PC-3 (cell line): ENCODE measurements around the gene CDK14. TPM values are rescaled to one million over a fixed set of nuclear protein-coding genes. Genes with fewer than 3 reads are reported as not detected.
A peak's percentile ranks its signal among the peaks of the same experiment; 100 is the strongest.

ENCODE experiments used
- ATAC-seq: fragments of 200-7000 bp; cut with Tn5 transposase; 2 replicates; pipeline ENCODE4 v1.9.1; 2020; ENCODE audit warnings: mild to moderate bottlenecking, moderate library complexity
- BruUV-seq: library from RNA; stranded (reverse); fragments of 400-500 nt; replicated peaks from 2 replicates; lab custom pipeline; 2021; lab: Mats Ljungman, UMichigan
- CTCF ChIA-PET: fragments of 300-600 bp; sonication (Branson Sonifier 250); formaldehyde crosslinking; loops from one replicate; lab custom pipeline; 2022; ENCODE audit warnings: antibody characterized with exemption; lab: Charles Lee
- POLR2A ChIA-PET: fragments of 300-600 bp; sonication (Branson Sonifier 250); formaldehyde crosslinking; loops from one replicate; lab custom pipeline; 2022; ENCODE audit warnings: antibody characterized with exemption; ENCODE audit not compliant: unreplicated experiment; lab: Charles Lee
- DNase-seq: peaks from one replicate; pipeline ENCODE4 v3.0.0-alpha.2; 2015
- H2AFZ ChIP-seq: fragments of 300-600 bp; sonication (generic); 2 replicates; pipeline ENCODE4 v1.6.0; 2016; ENCODE audit warnings: antibody characterized with exemption, low read length
- H3F3A ChIP-seq: fragments of 300-600 bp; sonication (generic); one replicate; pipeline ENCODE4 v1.6.0; 2017; ENCODE audit warnings: antibody characterized with exemption, low read length, control low read depth, mild to moderate bottlenecking; ENCODE audit not compliant: unreplicated experiment
- H3K27ac ChIP-seq: fragments of 300-600 bp; sonication (generic); 2 replicates; pipeline ENCODE4 v1.5.1; 2016; ENCODE audit warnings: mild to moderate bottlenecking, low read length
- H3K27me3 ChIP-seq: fragments of 300-600 bp; sonication (generic); 2 replicates; pipeline ENCODE4 v1.6.1; 2016; ENCODE audit warnings: low read length, mixed read lengths
- H3K36me3 ChIP-seq: fragments of 300-600 bp; sonication (generic); 2 replicates; pipeline ENCODE4 v1.6.1; 2016; ENCODE audit warnings: low read depth, mixed run types, low read length, mixed read lengths
- H3K4me1 ChIP-seq: fragments of 300-600 bp; sonication (generic); 2 replicates; pipeline ENCODE4 v1.5.1; 2016; ENCODE audit warnings: low read length; ENCODE audit not compliant: insufficient read depth
- H3K4me2 ChIP-seq: fragments of 300-600 bp; sonication (generic); 2 replicates; pipeline ENCODE4 v1.6.0; 2016; ENCODE audit warnings: low read length
- H3K4me3 ChIP-seq: fragments of 300-600 bp; sonication (generic); 2 replicates; pipeline ENCODE4 v1.5.1; 2016; ENCODE audit warnings: mild to moderate bottlenecking, low read length, mixed read lengths
- H3K79me2 ChIP-seq: fragments of 300-600 bp; sonication (generic); 2 replicates; pipeline ENCODE4 v1.6.1; 2017; ENCODE audit warnings: low read length, mixed read lengths
- H3K9ac ChIP-seq: fragments of 300-600 bp; sonication (generic); 2 replicates; pipeline ENCODE4 v1.6.0; 2016; ENCODE audit warnings: mild to moderate bottlenecking, low read length
- H3K9me2 ChIP-seq: fragments of 300-600 bp; sonication (generic); replicated peaks from 2 replicates; pipeline ENCODE4 v1.6.1; 2016; ENCODE audit warnings: mixed run types, low read length, mixed read lengths
- H3K9me3 ChIP-seq: fragments of 300-600 bp; sonication (generic); 2 replicates; pipeline ENCODE4 v1.6.1; 2016; ENCODE audit warnings: low read length, mixed read lengths
- H4K20me1 ChIP-seq: fragments of 300-600 bp; sonication (generic); 2 replicates; pipeline ENCODE4 v1.6.1; 2016; ENCODE audit warnings: low read length, mixed read lengths
- CTCF ChIP-seq: fragments of 300-600 bp; sonication (generic); conservative IDR thresholded peaks from 2 replicates; pipeline ENCODE4 v1.5.1; 2017; ENCODE audit warnings: antibody characterized with exemption, low read depth, mild to moderate bottlenecking, low read length
- EZH2 ChIP-seq: fragments of 300-600 bp; sonication (generic); IDR thresholded peaks from one replicate; pipeline ENCODE4 v1.6.1; 2017; ENCODE audit warnings: antibody characterized with exemption, mild to moderate bottlenecking, low read length; ENCODE audit not compliant: unreplicated experiment
- EZH2phosphoT487 ChIP-seq: fragments of 300-600 bp; sonication (generic); IDR thresholded peaks from 2 replicates; pipeline ENCODE4 v1.6.1; 2018; ENCODE audit warnings: mild to moderate bottlenecking, antibody characterized with exemption, low read length, borderline replicate concordance
- intact Hi-C: fragments of 100-400 bp; cut with micrococcal nuclease; formaldehyde crosslinking; loops from 2 replicates; pipeline ENCODE4 v1.9.0; 2023
- total RNA-seq: library from RNA; depleted of rRNA; stranded (reverse); fragments of >200 nt; gene quantifications from 2 replicates; pipeline ENCODE4 v1.2.3, GENCODE V29; 2014

Gene CDK14
- total RNA-seq, 1 experiment from 2014 or later = 8.2 TPM

- intact Hi-C loops = loop anchor here (10.0 kb wide), 1 partner anchor 336 kb away; no protein-coding TSS in a partner anchor
- H2AFZ ChIP-seq = no peak overlapping the region
- no peaks in the 10 kb centered on the region for H3K79me2 ChIP-seq
- no peaks in the 10 kb centered on the region for H3K27me3 ChIP-seq
- ATAC-seq (no peak), DNase-seq (no peak)
- TF ChIP-seq CTCF (no peak), EZH2 (no peak), EZH2phosphoT487 (no peak)
- H3K4me1 ChIP-seq = no peaks in the 10 kb centered on the region
- POLR2A ChIA-PET = interaction anchor here (0.7 kb wide), 1 partner anchor 292 kb away, joined by 6 read pairs; no protein-coding TSS in a partner anchor
- no peak overlapping the region for H3K27ac ChIP-seq
- CTCF ChIA-PET = no interaction called here
- H3F3A ChIP-seq = no peaks in the 10 kb centered on the region
- no peaks in the 10 kb centered on the region for H3K9me2 ChIP-seq
- H3K9ac ChIP-seq = no peak overlapping the region
- H3K4me2 ChIP-seq = no peak overlapping the region
- H4K20me1 ChIP-seq = no peaks in the 10 kb centered on the region
- BruUV-seq = no TSS peak
- no peak overlapping the region for H3K4me3 ChIP-seq
- no peaks in the 10 kb centered on the region for H3K9me3 ChIP-seq
- no peaks in the 10 kb centered on the region for H3K36me3 ChIP-seq
Measured at GRCh38 chr7:91030680-91031380, 434.7 kb downstream of the CDK14 start.

GRCh38 chr7:91031757-91032156 lies 435.6 kb downstream of the CDK14 start:
- Histone ChIP-seq H3K4me1 (no peaks in the 10 kb centered on the region), H3K27ac (no peak overlapping the region), H3K9me2 (no peaks in the 10 kb centered on the region), H3F3A (no peaks in the 10 kb centered on the region), H4K20me1 (no peaks in the 10 kb centered on the region), H3K79me2 (no peaks in the 10 kb centered on the region), H3K27me3 (no peaks in the 10 kb centered on the region), H3K4me2 (no peak overlapping the region), H3K4me3 (no peak overlapping the region), H3K9me3 (no peaks in the 10 kb centered on the region), H3K9ac (no peak overlapping the region), H2AFZ (no peak overlapping the region), H3K36me3 (no peaks in the 10 kb centered on the region)
- BruUV-seq = no TSS peak
- ATAC-seq (peak; percentile 33; the same call in 1 of the 2 replicates), DNase-seq (peak; percentile 10)
- CTCF ChIA-PET = interaction anchor here (0.6 kb wide), 1 partner anchor 885 kb away, joined by 3 read pairs; no protein-coding TSS in a partner anchor
- intact Hi-C loops = loop anchor here (10.0 kb wide), 1 partner anchor 337 kb away; no protein-coding TSS in a partner anchor
- no peak for TF ChIP-seq EZH2
- TF ChIP-seq CTCF = 0 out of 2 replicates have a peak, but pooled peaks have one; percentile 29
- POLR2A ChIA-PET = interaction anchor here (0.7 kb wide), 1 partner anchor 293 kb away, joined by 6 read pairs; no protein-coding TSS in a partner anchor

GRCh38 chr7:91033574-91033973 lies 437.5 kb downstream of the CDK14 start:
- Histone ChIP-seq H3K4me1 (no peaks in the 10 kb centered on the region), H3K27me3 (no peaks in the 10 kb centered on the region), H3K79me2 (no peaks in the 10 kb centered on the region), H3K4me2 (no peak overlapping the region), H3K4me3 (no peak overlapping the region), H3K9ac (no peak overlapping the region), H3K9me2 (no peaks in the 10 kb centered on the region), H3K36me3 (no peaks in the 10 kb centered on the region), H3K9me3 (no peaks in the 10 kb centered on the region), H3F3A (no peaks in the 10 kb centered on the region), H3K27ac (no peak overlapping the region), H2AFZ (no peak overlapping the region), H4K20me1 (no peaks in the 10 kb centered on the region)
- intact Hi-C loops = loop anchor here (10.0 kb wide), 1 partner anchor 339 kb away; no protein-coding TSS in a partner anchor
- ATAC-seq (no peak; the same call in 1 of the 2 replicates), DNase-seq (no peak)
- no TSS peak for BruUV-seq
- no peak for TF ChIP-seq EZH2
- TF ChIP-seq CTCF = no peak
- TF ChIP-seq EZH2phosphoT487 = no peak
- ChIA-PET POLR2A (no interaction called here), CTCF (no interaction called here)
